K562 (cell line): ENCODE results near the gene RPL10A. TPM values are rescaled to one million over a fixed set of nuclear protein-coding genes. Genes with fewer than 3 reads are reported as not detected.
A peak's percentile ranks its signal among the peaks of the same experiment; 100 is the strongest.

ENCODE experiments used
- ARID3B ChIP-seq: fragments of 250-450 bp; sonication (Bioruptor Pico); IDR thresholded peaks from 2 replicates; pipeline ENCODE4 v1.4.0; 2020; ENCODE audit warnings: borderline replicate concordance
- ATF3 ChIP-seq, 2 experiments: fragments of 450-650 bp in 1 of 2; sonication (generic) in 1 of 2; formaldehyde crosslinking in 1 of 2; IDR thresholded peaks in 1 of 2; conservative IDR thresholded peaks in 1 of 2; 2 replicates each; pipeline versions ENCODE4 v1.6.1 to v1.8.1; 2016 to 2023; ENCODE audit warnings: mild to moderate bottlenecking in 2 of 2, moderate library complexity in 2 of 2, inconsistent platforms in 1 of 2, missing genetic modification reagents in 1 of 2
- BHLHE40 ChIP-seq: IDR thresholded peaks from 2 replicates; pipeline ENCODE4 v1.6.1; 2011; ENCODE audit warnings: low read length, improper control_type of control experiment
- CAMTA2 ChIP-seq: fragments of 250-450 bp; sonication (Bioruptor Pico); conservative IDR thresholded peaks from 2 replicates; pipeline ENCODE4 v1.5.1; 2022
- CEBPB ChIP-seq: fragments of 450-650 bp; IDR thresholded peaks from 2 replicates; pipeline ENCODE4 v1.6.1; 2016; ENCODE audit warnings: missing genetic modification characterization, missing compliant biosample characterization
- FOXP4 ChIP-seq: sonication (generic); formaldehyde crosslinking; IDR thresholded peaks from 2 replicates; pipeline ENCODE4 v1.8.0; 2022; ENCODE audit warnings: mild to moderate bottlenecking, missing genetic modification reagents, borderline replicate concordance
- KLF16 ChIP-seq: IDR thresholded peaks from 2 replicates; pipeline ENCODE4 v1.6.1; 2016; ENCODE audit warnings: antibody characterized with exemption
- L3MBTL2 ChIP-seq: fragments of 450-650 bp; IDR thresholded peaks from 2 replicates; pipeline ENCODE4 v1.6.1; 2016; ENCODE audit warnings: mild to moderate bottlenecking, moderate library complexity
- MAFF ChIP-seq: IDR thresholded peaks from 2 replicates; pipeline ENCODE4 v1.6.1; 2012; ENCODE audit warnings: low read length, improper control_type of control experiment
- PRMT5 ChIP-seq: sonication (generic); formaldehyde crosslinking; IDR thresholded peaks from 2 replicates; pipeline ENCODE4 v1.5.0; 2020; ENCODE audit warnings: missing genetic modification reagents
- PTRF ChIP-seq: fragments of 450-650 bp; IDR thresholded peaks from 2 replicates; pipeline ENCODE4 v1.6.1; 2016; ENCODE audit warnings: mild to moderate bottlenecking, missing genetic modification characterization, missing compliant biosample characterization
- RBM25 ChIP-seq: fragments of 200-400 bp; formaldehyde crosslinking; IDR thresholded peaks from 2 replicates; pipeline ENCODE4 v1.6.1; 2018; ENCODE audit warnings: low read length, low read depth, moderate library complexity; ENCODE audit not compliant: severe bottlenecking
- SMAD2 ChIP-seq: fragments of 150-350 bp; IDR thresholded peaks from 2 replicates; pipeline ENCODE4 v1.6.1; 2014; ENCODE audit warnings: low read depth, mild to moderate bottlenecking, low read length
- TSHZ1 ChIP-seq: fragments of 250-450 bp; sonication (Bioruptor Pico); IDR thresholded peaks from 2 replicates; pipeline ENCODE4 v1.4.0; 2020; ENCODE audit warnings: mild to moderate bottlenecking, moderate library complexity
- ZBTB43 ChIP-seq: sonication (generic); formaldehyde crosslinking; IDR thresholded peaks from 2 replicates; pipeline ENCODE4 v1.8.0; 2023; ENCODE audit warnings: mild to moderate bottlenecking, missing genetic modification reagents
- ZC3H4 ChIP-seq: sonication (generic); formaldehyde crosslinking; IDR thresholded peaks from 2 replicates; pipeline ENCODE4 v1.9.0; 2021; ENCODE audit warnings: missing genetic modification reagents, borderline replicate concordance
- ZNF239 ChIP-seq: fragments of 250-450 bp; sonication (Bioruptor Pico); IDR thresholded peaks from 2 replicates; pipeline ENCODE4 v1.4.0; 2020; ENCODE audit warnings: mild to moderate bottlenecking
- ZNF384 ChIP-seq: IDR thresholded peaks from 2 replicates; pipeline ENCODE4 v1.6.1; 2012; ENCODE audit warnings: low read depth, low read length, improper control_type of control experiment
- polyA plus RNA-seq, 8 experiments: library from polyadenylated mRNA; depleted of rRNA in 4 of 8; stranded (reverse) in 5 of 8; unstranded in 3 of 8; fragments of >200 nt; fragmentation: Nextera tagmentation in 2 of 8; fragmentation: Illumina TruSeq in 1 of 8; extraction: Ambion mirVana in 2 of 8; extraction: Trizol in 1 of 8; gene quantifications; 2 replicates each; pipeline versions ENCODE4 v1.2.1 to v1.2.3, GENCODE V29; 2011 to 2014; ENCODE audit warnings: inconsistent platforms in 1 of 8, missing spikeins in 1 of 8
- total RNA-seq, 7 experiments: library from RNA; depleted of rRNA in 6 of 7; stranded (reverse); fragments of >200 nt in 6 of 7; fragmentation: Illumina TruSeq in 2 of 7; extraction: Trizol in 2 of 7; gene quantifications; 2 replicates each; pipeline versions ENCODE4 v1.2.1 to v1.2.3, GENCODE V29; 2011 to 2021; ENCODE audit warnings: low replicate concordance in 1 of 7

Gene RPL10A
- total and polyA plus RNA-seq, 9 of the 15 experiments (the other 6 are each of a cell fraction or from before 2014, with no cell fraction given), result 1,589 to 3,237 (median 2,116) TPM

GRCh38 chr6:35468181-35468979, at the start of gene RPL10A (continued):
- TF ChIP-seq SMAD2 (no peak), ZNF239 (CRISPR knock-in tag) (no peak; the same call in 1 of the 2 replicates), CAMTA2 (CRISPR knock-in tag) (no peak), ZC3H4 (CRISPR knock-in tag) (peak; percentile 93), ZNF384 (no peak), KLF16 (peak; percentile 57; the same call in 1 of the 2 replicates), MAFF (peak; percentile 92), L3MBTL2 (peak; percentile 92), PTRF (no peak), BHLHE40 (peak; percentile 13; the same call in 1 of the 2 replicates), ZBTB43 (no peak), RBM25 (peak; percentile 94), TSHZ1 (CRISPR knock-in tag) (no peak), PRMT5 (CRISPR knock-in tag) (no peak), ATF3 (IDR thresholded peaks at IDR 0.05) (no peak), ATF3 (CRISPR knock-in tag; conservative IDR thresholded peaks at IDR 0.05) (peak; percentile 97), FOXP4 (CRISPR knock-in tag) (no peak), ARID3B (CRISPR knock-in tag) (0 out of 2 replicates have a peak, but pooled peaks have one; percentile 41), CEBPB (tag) (0 out of 2 replicates have a peak, but pooled peaks have one; percentile 14)
